Transverse colon (tissue), 4 donors: ENCODE measurements around the gene MYCBP2.

ENCODE experiments used
- EP300 ChIP-seq: sonication (generic); formaldehyde crosslinking; IDR thresholded peaks from one replicate; pipeline ENCODE4 v1.6.1; 2017; ENCODE audit warnings: antibody characterized with exemption, low read depth
- POLR2A ChIP-seq: fragments of 450-650 bp; IDR thresholded peaks from one replicate; pipeline ENCODE4 v1.6.1; 2016; ENCODE audit warnings: antibody characterized with exemption, mild to moderate bottlenecking, moderate library complexity
- POLR2AphosphoS5 ChIP-seq, 3 donors: sonication (generic); formaldehyde crosslinking; IDR thresholded peaks; one replicate each; pipeline ENCODE4 v1.6.1; 2016; ENCODE audit warnings: antibody characterized with exemption in 3 of 3
- TF ChIP-seq, protein P1 (sequence below), 5 experiments: fragments of 200-600 bp in 3 of 5; fragments of 450-650 bp in 2 of 5; sonication (generic) in 3 of 5; IDR thresholded peaks; 1 replicate in 2 of 5; 2 replicates in 3 of 5; pipeline ENCODE4 v1.5.1; 2016 to 2017; ENCODE audit warnings: antibody characterized with exemption in 5 of 5, inconsistent platforms in 3 of 5, mild to moderate bottlenecking in 2 of 5, moderate library complexity in 1 of 5

DNA sequence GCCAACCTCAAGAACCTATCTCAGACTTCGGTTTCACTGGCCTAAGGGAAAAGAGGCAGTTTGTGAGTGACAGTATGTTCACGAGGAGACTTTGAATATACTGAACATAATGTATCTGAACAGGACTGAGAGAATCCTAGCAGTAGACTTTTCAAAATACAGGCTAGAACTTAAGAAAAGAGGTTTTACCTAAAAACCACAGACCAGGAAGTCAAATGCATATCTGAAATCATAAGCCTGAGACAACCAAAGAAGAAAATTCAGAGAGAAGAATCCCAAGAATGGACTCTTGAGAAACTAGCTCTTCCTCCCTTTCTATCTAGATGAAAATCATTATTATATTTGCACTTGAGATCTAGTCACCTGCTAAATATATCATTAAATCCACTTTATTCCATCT, 17.6 kb downstream of the MYCBP2 start:
- TF ChIP-seq, protein P1, sequence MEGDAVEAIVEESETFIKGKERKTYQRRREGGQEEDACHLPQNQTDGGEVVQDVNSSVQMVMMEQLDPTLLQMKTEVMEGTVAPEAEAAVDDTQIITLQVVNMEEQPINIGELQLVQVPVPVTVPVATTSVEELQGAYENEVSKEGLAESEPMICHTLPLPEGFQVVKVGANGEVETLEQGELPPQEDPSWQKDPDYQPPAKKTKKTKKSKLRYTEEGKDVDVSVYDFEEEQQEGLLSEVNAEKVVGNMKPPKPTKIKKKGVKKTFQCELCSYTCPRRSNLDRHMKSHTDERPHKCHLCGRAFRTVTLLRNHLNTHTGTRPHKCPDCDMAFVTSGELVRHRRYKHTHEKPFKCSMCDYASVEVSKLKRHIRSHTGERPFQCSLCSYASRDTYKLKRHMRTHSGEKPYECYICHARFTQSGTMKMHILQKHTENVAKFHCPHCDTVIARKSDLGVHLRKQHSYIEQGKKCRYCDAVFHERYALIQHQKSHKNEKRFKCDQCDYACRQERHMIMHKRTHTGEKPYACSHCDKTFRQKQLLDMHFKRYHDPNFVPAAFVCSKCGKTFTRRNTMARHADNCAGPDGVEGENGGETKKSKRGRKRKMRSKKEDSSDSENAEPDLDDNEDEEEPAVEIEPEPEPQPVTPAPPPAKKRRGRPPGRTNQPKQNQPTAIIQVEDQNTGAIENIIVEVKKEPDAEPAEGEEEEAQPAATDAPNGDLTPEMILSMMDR (IDR thresholded peaks at IDR 0.05): no peak
- TF ChIP-seq POLR2A (no peak), POLR2AphosphoS5 (IDR thresholded peaks at IDR 0.05) (no peak), EP300 (no peak)
